VCaP (cell line): ENCODE measurements around the gene ITM2A.

ENCODE experiments used
- H3K27ac ChIP-seq: fragments of 450-650 bp; 2 replicates; pipeline ENCODE4 v1.5.1; 2017
- CTCF ChIP-seq: fragments of 450-650 bp; conservative IDR thresholded peaks from 2 replicates; pipeline ENCODE4 v1.5.1; 2017; ENCODE audit warnings: mild to moderate bottlenecking, moderate library complexity

ITM2A gene

GRCh38 chrX:79366873-79367749, at the start of gene ITM2A:
Gene ITM2A, minus strand, starts transcription at chrX:79367334. Its CDS starts 119 bp downstream, at chrX:79367215.
- peak within 1 kb of the TSS; percentile 85 for H3K27ac ChIP-seq
- TF ChIP-seq CTCF, result no peak

- TF ChIP-seq CTCF, result no peak
- H3K27ac ChIP-seq, result peak overlapping the region; percentile 65
These were observed 47.9 kb upstream of the ITM2A start for GRCh38 chrX:79415056-79415455.

GRCh38 chrX:79413963-79414362, 46.8 kb upstream of the ITM2A start:
- peak overlapping the region; percentile 65 for H3K27ac ChIP-seq
- TF ChIP-seq CTCF, result no peak

- peak overlapping the region; percentile 82 for H3K27ac ChIP-seq
- TF ChIP-seq CTCF, result peak; percentile 78
These were observed 45.8 kb upstream of the ITM2A start for GRCh38 chrX:79412972-79413371.

GRCh38 chrX:79412166-79412565, 45.0 kb upstream of the ITM2A start:
- peak overlapping the region; percentile 82 for H3K27ac ChIP-seq
- TF ChIP-seq CTCF, result no peak

- TF ChIP-seq CTCF, result no peak
- peak overlapping the region; percentile 82 for H3K27ac ChIP-seq
These were observed 42.5 kb upstream of the ITM2A start for GRCh38 chrX:79409657-79410056.

GRCh38 chrX:79408623-79409322, 41.6 kb upstream of the ITM2A start:
- peak overlapping the region; percentile 82 for H3K27ac ChIP-seq
- TF ChIP-seq CTCF, result no peak
